ENCODE results near the gene TMEM176B.
A peak's percentile ranks its signal among the peaks of the same experiment; 100 is the strongest.

Gene TMEM176B

GRCh38 chr7:150806863-150807262 lies 6.7 kb upstream of the TMEM176B start:
- DNase-seq (ENCODE audit: insufficient read length, low spot score) (no peak), FAIRE-seq (no peak)
- TF ChIP-seq POLR2A (IDR thresholded peaks at IDR 0.05; ENCODE audit: low read depth, low read length), result no peak
- no peak for TF ChIP-seq PAX5 (IDR thresholded peaks at IDR 0.05; ENCODE audit: insufficient read depth, low read length, severe bottlenecking)
- TF ChIP-seq POLR2AphosphoS5 (IDR thresholded peaks at IDR 0.05; ENCODE audit: low read depth, low read length), result no peak
- no peak for TF ChIP-seq POU2F2 (IDR thresholded peaks at IDR 0.05; ENCODE audit: low read depth, low read length)
- no peak for TF ChIP-seq SPI1 (IDR thresholded peaks at IDR 0.05; ENCODE audit: low read depth, low read length)
- no peak for TF ChIP-seq TAF1 (IDR thresholded peaks at IDR 0.05; ENCODE audit: low read depth, low read length)

- FAIRE-seq (no peak), DNase-seq (ENCODE audit: insufficient read length, low spot score) (no peak)
- no peak for TF ChIP-seq POU2F2 (IDR thresholded peaks at IDR 0.05; ENCODE audit: low read depth, low read length)
- no peak for TF ChIP-seq POLR2A (IDR thresholded peaks at IDR 0.05; ENCODE audit: low read depth, low read length)
- TF ChIP-seq SPI1 (IDR thresholded peaks at IDR 0.05; ENCODE audit: low read depth, low read length), result no peak
- no peak for TF ChIP-seq POLR2AphosphoS5 (IDR thresholded peaks at IDR 0.05; ENCODE audit: low read depth, low read length)
- TF ChIP-seq TAF1 (IDR thresholded peaks at IDR 0.05; ENCODE audit: low read depth, low read length), result no peak
- TF ChIP-seq PAX5 (IDR thresholded peaks at IDR 0.05; ENCODE audit: insufficient read depth, low read length, severe bottlenecking), result no peak
Observed at GRCh38 chr7:150806454-150806853, 6.3 kb upstream of the TMEM176B start.

DNA sequence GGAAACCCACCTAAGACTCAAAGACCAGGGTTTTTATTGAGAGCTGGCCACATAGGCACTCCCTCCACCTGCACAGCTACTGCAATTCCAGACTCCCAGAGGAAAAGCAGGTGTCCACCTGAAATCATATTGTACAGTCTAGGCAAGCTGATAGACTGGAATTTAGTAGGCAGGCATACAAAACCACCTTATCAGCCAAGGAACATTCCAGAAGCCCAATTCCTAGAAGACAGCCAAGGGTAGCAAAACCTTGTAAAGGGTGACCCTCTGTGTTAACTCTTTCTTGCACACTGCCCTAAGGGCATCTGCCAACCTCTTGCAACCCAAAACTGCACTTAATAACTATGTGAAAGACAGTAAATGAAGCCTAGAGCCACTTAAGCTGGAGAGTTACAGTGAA lies 5.7 kb upstream of the TMEM176B start:
- TF ChIP-seq POLR2AphosphoS5 (IDR thresholded peaks at IDR 0.05; ENCODE audit: low read depth, low read length), result no peak
- no peak for TF ChIP-seq TAF1 (IDR thresholded peaks at IDR 0.05; ENCODE audit: low read depth, low read length)
- no peak for TF ChIP-seq POLR2A (IDR thresholded peaks at IDR 0.05; ENCODE audit: low read depth, low read length)
- no peak for TF ChIP-seq PAX5 (IDR thresholded peaks at IDR 0.05; ENCODE audit: insufficient read depth, low read length, severe bottlenecking)
- TF ChIP-seq POU2F2 (IDR thresholded peaks at IDR 0.05; ENCODE audit: low read depth, low read length), result no peak
- no peak for TF ChIP-seq SPI1 (IDR thresholded peaks at IDR 0.05; ENCODE audit: low read depth, low read length)
- DNase-seq (ENCODE audit: insufficient read length, low spot score) (no peak), FAIRE-seq (no peak)

DNA sequence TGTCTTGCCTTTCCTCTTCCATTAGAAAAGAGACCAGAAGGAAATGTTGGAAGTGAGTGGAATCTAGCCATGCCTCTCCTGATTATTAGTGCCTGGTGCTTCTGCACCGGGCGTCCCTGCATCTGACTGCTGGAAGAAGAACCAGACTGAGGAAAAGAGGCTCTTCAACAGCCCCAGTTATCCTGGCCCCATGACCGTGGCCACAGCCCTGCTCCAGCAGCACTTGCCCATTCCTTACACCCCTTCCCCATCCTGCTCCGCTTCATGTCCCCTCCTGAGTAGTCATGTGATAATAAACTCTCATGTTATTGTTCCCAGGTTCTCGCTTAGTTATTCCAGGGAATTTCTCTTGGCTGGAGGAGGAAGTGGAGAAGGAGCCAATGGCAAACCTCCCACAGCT lies 4.6 kb upstream of the TMEM176B start:
- TF ChIP-seq PAX5 (IDR thresholded peaks at IDR 0.05; ENCODE audit: insufficient read depth, low read length, severe bottlenecking) (no peak), TAF1 (IDR thresholded peaks at IDR 0.05; ENCODE audit: low read depth, low read length) (no peak), POLR2A (IDR thresholded peaks at IDR 0.05; ENCODE audit: low read depth, low read length) (no peak), POU2F2 (IDR thresholded peaks at IDR 0.05; ENCODE audit: low read depth, low read length) (no peak), POLR2AphosphoS5 (IDR thresholded peaks at IDR 0.05; ENCODE audit: low read depth, low read length) (no peak), SPI1 (IDR thresholded peaks at IDR 0.05; ENCODE audit: low read depth, low read length) (no peak)
- FAIRE-seq (no peak), DNase-seq (ENCODE audit: insufficient read length, low spot score) (no peak)

- FAIRE-seq, result no peak
- TF ChIP-seq POLR2A (IDR thresholded peaks at IDR 0.05; ENCODE audit: low read depth, low read length) (no peak), PAX5 (IDR thresholded peaks at IDR 0.05; ENCODE audit: insufficient read depth, low read length, severe bottlenecking) (no peak), POU2F2 (IDR thresholded peaks at IDR 0.05; ENCODE audit: low read depth, low read length) (no peak), POLR2AphosphoS5 (IDR thresholded peaks at IDR 0.05; ENCODE audit: low read depth, low read length) (no peak), SPI1 (IDR thresholded peaks at IDR 0.05; ENCODE audit: low read depth, low read length) (no peak), TAF1 (IDR thresholded peaks at IDR 0.05; ENCODE audit: low read depth, low read length) (no peak)
- no peak for DNase-seq (ENCODE audit: insufficient read length, low spot score)
Observed at GRCh38 chr7:150803161-150803860, 3.1 kb upstream of the TMEM176B start.

DNA sequence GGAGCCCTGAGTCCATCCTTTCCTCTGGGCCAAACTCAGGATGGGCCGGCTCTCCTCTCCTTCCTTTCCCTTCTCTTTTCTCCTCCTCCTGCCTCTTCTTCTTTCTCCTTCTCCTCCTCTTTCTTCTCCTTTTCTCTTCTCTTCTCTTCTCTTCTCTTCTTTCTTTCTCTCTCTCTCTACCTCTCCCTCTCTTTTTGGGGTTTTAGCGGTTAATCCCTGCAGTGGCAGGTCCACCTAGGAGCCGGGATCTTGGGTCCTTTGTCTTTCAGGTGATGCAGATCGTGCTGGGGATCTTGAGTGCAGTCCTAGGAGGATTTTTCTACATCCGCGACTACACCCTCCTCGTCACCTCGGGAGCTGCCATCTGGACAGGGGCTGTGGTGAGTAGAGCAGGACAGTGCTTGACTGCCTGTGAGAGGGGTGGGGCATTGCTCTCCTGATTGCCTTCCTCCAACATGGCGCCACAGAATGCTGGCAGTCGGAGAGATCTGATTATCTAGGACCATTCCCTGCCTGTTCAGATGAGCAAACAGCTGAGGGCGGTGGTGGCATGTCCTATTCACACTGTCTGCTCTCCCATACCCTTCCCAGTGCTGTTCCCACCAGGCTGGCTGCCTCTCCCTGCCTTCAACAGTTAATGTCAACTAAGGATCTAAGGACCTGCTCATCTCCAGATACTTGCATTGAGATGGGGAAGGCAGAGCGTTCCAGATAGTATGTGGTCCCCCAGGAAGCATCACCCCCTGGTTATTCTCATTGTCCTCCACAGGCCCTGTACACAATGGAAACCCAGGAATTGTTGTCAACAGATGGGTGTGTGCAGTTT lies 2.0 kb upstream of the TMEM176B start:
- DNase-seq (ENCODE audit: insufficient read length, low spot score), result no peak
- FAIRE-seq, result no peak
- TF ChIP-seq PAX5 (IDR thresholded peaks at IDR 0.05; ENCODE audit: insufficient read depth, low read length, severe bottlenecking) (no peak), POU2F2 (IDR thresholded peaks at IDR 0.05; ENCODE audit: low read depth, low read length) (no peak), POLR2A (IDR thresholded peaks at IDR 0.05; ENCODE audit: low read depth, low read length) (no peak), POLR2AphosphoS5 (IDR thresholded peaks at IDR 0.05; ENCODE audit: low read depth, low read length) (no peak), TAF1 (IDR thresholded peaks at IDR 0.05; ENCODE audit: low read depth, low read length) (no peak), SPI1 (IDR thresholded peaks at IDR 0.05; ENCODE audit: low read depth, low read length) (no peak)

DNA sequence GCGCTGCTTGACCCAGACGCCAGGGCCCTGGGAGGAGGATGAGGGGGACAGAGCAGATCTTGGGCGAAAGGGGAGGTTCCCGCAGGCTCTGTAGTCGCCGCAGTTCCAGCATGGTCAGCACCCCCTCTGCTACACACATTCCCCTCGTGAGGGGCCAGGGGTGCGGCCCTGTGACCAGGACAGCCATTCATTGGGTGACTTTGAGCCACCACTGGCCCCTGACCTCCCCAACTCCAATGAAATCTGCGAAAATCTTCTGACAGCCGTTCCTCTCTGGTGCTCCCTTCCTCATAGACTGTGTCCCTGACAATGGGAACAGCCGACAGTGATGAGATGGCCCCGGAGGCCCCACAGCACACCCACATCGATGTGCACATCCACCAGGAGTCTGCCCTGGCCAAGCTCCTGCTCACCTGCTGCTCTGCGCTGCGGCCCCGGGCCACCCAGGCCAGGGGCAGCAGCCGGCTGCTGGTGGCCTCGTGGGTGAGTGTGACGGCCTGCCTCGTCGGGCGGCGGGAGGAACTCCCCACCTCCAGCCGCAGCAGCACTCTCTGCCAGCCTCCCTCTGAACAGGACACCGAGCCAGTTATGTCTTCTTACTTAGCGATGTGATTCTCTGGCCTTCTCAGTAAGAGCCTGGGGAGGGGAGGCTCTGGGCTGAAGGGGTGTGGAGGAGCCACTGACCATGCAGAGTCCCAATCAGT lies 1.2 kb upstream of the TMEM176B start:
- DNase-seq (ENCODE audit: insufficient read length, low spot score), result peak; percentile 28
- FAIRE-seq, result no peak
- TF ChIP-seq SPI1 (IDR thresholded peaks at IDR 0.05; ENCODE audit: low read depth, low read length) (no peak), TAF1 (IDR thresholded peaks at IDR 0.05; ENCODE audit: low read depth, low read length) (no peak), POLR2A (IDR thresholded peaks at IDR 0.05; ENCODE audit: low read depth, low read length) (no peak), PAX5 (IDR thresholded peaks at IDR 0.05; ENCODE audit: insufficient read depth, low read length, severe bottlenecking) (no peak), POLR2AphosphoS5 (IDR thresholded peaks at IDR 0.05; ENCODE audit: low read depth, low read length) (no peak), POU2F2 (IDR thresholded peaks at IDR 0.05; ENCODE audit: low read depth, low read length) (no peak)

DNA sequence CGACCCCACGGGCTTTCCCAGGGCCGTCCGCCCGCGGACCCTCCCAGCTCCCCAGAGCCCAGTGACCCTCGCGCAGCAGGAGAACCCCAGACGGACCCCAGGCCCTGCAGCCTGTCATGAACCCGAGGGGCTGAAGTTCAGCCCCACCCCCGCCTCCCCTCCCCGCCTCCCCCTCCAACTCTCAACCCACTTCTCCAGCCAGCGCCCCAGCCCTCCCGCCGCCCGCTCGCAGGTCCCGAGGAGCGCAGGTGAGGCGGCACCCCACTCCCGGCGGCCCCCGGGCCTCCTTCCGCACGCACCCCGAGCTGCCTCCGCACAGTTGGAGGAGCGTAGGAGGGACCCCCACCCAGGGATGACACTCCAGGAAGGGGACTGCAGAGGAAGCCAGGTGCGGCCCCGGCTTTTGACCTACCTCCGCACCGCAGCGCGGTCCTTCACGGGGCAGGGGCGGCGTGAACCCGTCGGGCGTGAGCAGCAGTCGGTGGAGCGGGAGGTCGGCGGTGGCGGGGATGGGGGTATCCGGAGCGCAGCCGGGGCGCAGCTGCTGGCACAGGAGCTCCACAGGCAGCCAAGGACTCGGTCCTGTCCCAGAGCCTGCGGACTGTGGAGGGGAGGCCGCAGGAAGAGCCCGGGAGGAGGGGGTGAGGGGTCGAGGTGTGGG lies 547 bp upstream of the TMEM176B start, which contains the start of gene TMEM176A:
Gene TMEM176A (plus strand): TSS at position 189 of the 661 bp plus-strand sequence. CDS start 782 bp downstream, outside the sequence.
- DNase-seq (ENCODE audit: insufficient read length, low spot score) (no peak), FAIRE-seq (no peak)
- no peak for TF ChIP-seq PAX5 (IDR thresholded peaks at IDR 0.05; ENCODE audit: insufficient read depth, low read length, severe bottlenecking)
- no peak for TF ChIP-seq POU2F2 (IDR thresholded peaks at IDR 0.05; ENCODE audit: low read depth, low read length)
- no peak for TF ChIP-seq TAF1 (IDR thresholded peaks at IDR 0.05; ENCODE audit: low read depth, low read length)
- no peak for TF ChIP-seq SPI1 (IDR thresholded peaks at IDR 0.05; ENCODE audit: low read depth, low read length)
- TF ChIP-seq POLR2AphosphoS5 (IDR thresholded peaks at IDR 0.05; ENCODE audit: low read depth, low read length), result no peak
- no peak for TF ChIP-seq POLR2A (IDR thresholded peaks at IDR 0.05; ENCODE audit: low read depth, low read length)

Measured in GM12891 (cell line).